ENCODE data around the gene LRRK1.
"Not testable (repeated sequence)": the region's sequence is repeated elsewhere in the genome, so short reads cannot be mapped to it uniquely, and the experiment has no call there.

LRRK1 gene

DNA sequence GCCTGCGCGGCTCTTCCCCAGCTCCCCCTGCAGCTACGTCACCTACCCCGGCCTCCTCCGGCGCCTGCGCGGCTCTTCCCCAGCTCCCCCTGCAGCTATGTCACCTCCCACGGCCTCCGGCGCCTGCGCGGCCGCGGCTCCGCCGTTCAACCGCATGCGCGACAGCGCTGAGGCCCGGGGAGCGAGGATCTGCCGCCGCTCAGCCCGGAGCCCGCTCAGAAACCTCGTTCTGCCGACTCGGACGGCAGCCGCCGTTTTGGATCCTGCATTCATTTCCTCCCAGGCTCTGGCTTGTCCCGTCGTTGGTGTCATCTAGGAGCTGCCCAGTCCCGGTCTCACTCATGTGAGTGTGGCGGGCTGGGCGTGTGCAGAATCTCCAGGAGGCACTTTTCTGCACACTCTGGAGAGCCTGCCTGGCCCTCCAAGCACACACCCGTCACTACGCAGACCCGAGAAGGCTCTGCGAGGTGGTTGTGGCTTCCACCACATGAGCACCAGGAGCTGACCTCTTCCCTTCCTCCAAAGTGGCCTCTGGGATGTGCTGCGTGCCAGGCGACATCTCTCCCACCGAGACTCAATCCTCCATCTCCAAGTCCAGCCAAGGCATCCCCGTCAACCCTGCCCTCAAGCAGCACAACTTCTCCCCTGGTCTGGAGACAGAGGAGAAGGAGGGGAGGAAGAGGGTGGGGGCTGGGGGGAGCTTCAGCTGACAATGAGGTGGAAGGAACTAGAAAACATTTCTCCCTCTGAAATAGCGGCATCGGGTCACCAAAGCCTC lies 167.4 kb downstream of the LRRK1 start:
- DNase-seq, result no peak

DNA sequence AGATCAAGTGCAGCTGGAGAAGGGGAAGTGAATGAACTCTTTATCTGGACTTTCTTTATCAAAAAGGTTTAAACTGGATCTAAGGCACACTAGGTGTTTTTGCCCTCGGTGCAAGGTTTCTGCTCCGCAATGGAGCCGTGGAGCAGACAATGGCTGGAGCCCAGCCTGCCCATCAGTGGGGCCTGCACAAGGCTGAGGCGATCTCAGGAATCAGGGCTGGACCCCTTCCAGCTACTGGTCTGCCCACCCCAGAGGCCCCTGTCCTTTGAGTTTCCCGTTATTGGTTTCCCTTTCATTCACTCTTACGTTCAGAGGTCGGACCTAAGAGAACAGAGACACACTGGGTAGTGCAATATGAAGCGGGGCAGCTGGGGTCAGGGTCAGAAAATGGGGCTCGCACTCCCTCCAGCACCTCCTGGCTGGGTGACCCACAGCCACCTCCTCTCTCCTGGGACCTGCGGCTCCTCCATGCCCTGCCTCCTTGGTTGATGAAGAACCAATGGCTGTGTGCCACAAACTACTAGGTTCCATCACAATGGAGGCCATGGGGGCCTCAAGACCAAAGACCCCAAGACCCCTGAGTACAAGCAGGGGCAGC lies 168.1 kb downstream of the LRRK1 start:
- no peak for DNase-seq

DNA sequence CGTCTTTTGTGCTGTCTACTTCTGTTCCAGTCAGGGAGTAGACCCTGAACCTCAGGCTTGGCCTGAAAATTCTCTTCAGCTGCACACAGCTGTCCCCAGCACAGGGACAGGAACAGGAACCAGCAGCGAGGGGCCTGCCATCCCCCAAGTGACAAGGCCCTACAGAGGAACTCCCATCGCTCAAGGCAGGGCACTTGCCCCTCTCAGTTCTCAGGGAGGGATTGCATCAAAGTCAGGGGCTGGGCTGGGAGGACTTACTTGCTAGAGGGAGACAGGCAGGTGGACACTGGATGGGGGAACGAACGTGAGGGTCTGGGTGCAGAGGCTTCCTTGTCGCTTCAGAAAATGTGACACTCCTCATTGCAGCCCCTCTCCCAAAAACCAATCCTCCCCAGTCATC lies 169.1 kb downstream of the LRRK1 start:
- DNase-seq, result no peak

DNA sequence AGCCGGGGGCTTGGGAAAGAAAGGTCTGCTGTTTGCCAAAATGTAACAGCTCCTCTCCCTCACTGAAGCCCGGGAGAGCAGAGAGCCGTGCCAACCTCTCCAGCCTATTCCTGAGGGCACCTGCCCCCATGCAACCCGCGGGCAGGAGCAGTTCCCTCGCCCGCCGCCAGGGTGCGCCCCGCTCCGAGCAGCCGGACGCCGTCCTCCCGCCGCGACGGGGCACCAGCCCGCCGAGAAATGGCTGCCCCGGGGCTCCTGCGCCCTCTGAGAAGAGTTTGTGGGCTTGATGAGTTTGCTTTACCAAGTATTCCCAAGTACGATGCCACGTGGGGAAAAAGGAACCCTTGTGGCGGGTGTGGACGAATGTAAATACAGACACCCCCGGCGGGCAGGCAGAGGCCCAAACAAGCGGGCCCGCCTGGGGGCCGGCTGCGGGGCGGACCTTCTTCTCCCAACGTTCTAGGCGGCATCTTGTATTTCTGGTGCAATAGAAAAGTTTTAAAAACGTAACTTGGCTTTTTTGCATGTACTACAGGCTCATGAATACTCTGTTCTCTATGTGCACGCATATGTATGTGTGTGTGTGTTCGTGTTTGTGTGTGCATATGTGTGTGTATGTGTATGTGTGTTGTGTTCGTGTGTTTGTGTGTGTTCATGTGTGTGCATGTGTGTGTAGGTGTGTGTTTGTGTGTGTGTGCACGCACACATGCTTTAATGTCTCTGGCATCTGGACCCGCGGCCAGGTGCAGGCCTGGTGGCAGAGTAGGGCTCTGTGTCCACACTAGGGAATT lies 169.8 kb downstream of the LRRK1 start:
- DNase-seq, result peak; percentile 71 to 75

DNA sequence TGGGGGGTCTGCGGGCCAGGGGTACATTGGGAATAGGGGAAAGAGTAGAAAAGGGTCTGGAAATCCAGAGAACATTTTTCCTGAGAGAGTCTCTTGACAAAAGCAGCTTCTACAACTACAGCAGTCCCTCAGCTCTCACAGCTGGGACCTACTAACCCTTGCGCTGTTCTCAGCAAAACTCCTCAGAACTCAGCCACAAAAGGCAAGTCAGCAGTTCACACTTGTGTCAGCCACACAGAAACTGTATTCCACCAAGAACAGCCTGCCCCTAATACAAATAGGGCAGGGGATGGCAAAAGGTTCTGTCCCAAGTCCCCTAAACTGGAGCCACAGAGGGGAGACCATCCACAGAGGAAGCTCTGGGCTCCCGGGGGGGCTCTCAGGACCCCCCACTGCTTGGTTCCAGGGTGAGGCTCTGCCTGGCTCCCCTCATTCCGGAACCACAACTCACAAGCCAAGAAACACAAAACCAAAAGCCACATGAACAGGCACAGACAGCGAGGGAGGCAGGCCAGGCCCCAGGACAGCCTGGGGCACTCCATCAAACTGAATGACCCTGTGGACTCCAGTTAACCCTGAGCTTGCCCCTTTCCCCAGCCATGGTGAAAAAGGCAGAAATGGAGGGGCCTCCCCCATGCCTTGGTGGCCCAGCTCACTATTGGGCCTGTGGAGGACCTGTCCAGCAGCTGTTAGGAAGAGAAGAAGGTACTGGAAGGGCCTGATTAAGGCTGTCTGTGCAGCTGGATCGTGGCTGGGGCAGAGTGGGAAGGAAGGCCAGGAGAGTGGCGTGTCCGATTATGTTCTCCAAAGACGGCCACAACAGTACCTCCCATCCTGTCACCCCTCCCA lies 170.6 kb downstream of the LRRK1 start:
- no peak for DNase-seq

DNA sequence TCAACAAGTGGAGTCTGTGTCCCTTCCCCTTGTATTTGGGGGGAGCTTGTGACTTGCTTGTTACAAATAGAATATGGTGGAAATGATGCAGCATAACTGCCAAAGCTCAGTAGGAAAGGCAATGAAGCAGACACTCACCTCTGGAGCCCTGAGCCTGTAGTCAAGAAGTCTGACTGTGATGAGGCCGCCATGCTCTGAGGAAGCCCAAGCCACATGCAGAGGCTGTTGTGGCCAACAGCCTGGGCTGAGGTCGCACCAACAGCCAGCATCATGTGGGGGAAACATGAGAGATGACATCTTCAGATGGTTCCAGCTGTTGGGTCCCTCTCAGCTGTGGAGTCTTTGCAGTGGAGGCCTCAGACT lies 171.3 kb downstream of the LRRK1 start:
- DNase-seq, result no peak

DNA sequence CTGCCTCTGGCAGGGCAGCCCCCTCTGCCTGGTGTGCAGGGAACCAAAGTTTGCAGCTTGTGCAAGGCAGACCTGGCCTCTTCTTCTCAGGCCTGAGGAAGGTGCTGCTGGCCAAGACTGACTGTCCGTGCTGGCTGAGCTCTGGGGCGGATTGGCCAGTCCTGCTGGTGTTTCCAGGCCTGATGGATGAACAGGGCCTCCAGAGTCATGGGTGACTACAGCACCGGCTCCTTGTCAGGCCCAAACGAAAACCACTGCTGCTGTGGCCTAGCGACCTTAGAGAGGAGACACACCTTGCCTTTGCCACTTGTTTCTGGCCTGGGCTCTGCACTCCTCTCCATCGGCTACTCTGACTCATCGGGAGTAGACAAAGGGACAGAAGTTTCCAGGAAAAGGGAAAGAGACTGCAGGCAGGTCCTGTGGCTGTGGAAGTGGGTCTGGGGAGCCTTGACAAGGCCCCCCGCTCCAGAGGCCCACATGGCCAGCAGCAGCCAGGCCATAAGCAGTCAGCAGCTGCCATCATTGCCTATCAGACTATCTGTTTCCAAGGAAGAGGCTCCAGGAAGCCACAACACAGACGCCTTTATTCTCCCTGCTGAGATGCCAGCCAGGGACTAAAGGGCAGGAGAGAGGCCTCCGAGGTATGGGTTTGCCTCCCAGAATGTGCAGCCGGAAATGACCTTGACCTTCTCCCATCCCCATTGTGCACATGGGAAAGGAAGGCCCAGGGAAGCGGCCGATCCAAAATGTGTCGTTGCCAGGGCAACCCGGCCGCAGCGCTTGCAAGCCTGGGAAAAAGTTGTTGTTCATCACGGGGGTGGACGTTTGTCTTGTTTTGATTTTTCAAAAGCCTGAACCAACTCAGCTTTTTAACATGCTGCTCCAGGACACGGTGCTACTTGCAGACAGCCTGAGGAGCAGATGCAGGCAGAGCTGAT lies 172.2 kb downstream of the LRRK1 start:
- no peak for DNase-seq

DNA sequence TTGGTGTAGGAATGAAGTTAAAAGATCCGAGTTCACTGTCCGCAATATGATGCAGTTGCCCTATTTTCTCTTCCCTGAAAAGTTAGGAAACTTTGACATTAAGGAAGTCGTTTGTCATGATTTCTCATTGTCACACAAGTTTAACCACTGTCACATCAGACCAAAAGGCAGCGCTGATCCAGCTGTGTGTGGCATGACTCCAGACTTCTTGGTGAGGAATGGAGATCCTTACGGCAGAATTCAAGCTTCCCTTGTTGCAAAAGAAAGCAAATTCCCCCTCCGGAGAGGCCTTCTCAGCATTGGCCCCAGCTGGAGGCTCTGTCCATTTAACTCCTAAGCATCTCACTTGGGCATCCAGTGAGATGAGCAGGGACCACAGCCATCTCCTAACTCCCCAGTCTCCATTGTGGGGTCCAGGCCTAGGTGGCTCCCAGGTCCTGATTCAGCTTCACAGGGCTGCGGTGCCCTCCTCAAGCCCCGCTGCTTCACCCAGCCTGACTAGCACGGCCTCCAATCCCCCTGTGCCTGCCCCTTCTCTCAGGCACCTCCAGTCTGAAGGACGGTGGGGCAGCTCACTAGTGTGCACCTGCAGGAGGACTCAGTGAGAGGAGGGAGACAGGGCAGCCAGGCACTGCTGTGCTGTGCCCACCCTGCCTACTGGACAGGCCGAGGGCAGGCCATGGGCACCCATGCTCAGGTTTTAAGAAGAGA lies 173.2 kb downstream of the LRRK1 start:
- DNase-seq, result no peak

DNA sequence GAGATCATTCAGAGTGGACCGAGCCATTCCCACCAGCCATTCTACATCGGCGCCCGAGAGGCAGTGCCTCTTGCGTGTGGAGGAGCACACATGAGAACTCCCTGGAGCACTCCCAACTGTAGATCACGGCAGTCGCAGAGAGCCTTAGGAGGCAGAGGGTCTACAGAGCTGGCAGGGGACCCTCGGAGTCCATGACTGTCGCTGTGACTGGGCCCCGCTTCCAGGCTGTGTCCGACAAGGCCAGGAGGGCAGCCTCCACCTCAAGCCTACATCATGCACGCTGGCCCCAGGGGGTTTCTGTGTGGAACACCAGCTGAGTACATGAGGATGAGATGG lies 173.7 kb downstream of the LRRK1 start:
- DNase-seq, result no peak

DNA sequence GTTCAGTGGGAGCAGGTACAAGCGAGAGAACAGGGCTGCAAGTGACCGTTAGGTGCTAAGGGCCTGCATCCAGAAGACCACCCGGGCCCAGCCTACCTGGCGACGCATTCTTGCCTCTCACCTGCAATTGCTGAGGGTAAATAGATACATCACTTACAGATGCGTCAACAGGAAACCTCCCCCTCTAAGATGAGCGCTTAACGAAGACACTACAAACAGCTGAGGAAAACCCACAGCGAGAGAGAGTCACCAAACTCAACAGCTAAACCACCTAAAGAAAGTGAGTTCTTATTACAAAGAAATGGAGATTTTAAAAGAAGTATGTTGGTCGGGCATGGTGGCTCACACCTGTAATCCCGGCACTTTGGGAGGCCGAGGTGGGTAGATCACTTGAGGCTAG lies 174.8 kb downstream of the LRRK1 start:
- DNase-seq, result no peak

DNA sequence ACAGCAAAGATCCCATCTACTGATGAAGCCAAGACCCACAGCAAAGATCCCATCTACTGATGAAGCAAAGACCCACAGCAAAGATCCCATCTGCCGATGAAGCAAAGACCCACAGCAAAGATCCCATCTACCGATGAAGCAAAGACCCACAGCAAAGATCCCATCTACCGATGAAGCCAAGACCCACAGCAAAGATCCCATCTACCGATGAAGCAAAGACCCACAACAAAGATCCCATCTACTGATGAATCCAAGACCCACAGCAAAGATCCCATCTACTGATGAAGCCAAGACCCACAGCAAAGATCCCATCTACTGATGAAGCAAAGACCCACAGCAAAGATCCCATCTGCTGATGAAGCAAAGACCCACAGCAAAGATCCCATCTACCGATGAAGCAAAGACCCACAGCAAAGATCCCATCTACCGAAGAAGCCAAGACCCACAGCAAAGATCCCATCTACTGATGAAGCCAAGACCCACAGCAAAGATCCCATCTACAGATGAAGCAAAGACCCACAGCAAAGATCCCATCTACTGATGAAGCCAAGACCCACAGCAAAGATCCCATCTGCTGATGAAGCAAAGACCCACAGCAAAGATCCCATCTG lies 176.7 kb downstream of the LRRK1 start:
- DNase-seq, result not testable (repeated sequence)

DNA sequence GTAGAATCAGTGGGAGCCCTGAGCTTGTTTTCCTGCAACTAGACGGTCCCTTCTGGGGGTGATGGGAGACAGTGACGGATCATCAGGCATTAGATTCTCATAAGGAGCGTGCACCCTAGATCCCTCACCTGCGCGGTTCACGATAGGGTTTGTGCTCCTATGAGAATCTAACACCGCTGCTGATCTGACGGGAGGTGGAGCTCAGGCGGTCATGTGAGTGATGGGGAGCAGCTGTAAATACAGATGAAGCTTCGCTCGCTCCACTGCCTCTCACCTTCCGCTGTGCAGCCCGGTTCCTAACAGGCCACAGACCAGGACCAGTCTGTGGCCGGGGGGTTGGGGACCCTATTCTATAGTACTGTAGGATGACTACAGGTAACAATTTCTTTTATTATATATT lies 178.0 kb downstream of the LRRK1 start:
- DNase-seq, result no peak

DNA sequence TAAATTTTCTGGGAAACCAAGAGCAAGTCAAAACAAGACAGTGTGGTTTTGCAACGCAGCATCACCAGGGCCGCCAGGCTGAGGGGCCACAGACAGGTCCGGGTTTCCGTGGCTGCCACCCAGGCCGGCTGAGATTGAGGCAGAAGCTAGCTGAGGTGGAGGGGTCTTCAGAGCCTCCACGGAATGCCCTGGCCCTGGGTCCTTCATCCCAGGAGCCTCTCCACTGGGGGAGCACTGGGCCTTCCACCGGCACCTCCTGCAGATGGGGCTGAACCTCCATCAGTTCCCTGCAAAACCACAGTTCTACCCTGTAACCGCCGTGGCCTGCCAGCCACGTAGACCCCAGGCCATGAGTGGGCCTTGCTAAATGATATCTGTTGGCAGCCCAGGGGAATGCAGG lies 180.0 kb downstream of the LRRK1 start:
- peak in 1 of 2 donors; percentile 10 for DNase-seq

DNA sequence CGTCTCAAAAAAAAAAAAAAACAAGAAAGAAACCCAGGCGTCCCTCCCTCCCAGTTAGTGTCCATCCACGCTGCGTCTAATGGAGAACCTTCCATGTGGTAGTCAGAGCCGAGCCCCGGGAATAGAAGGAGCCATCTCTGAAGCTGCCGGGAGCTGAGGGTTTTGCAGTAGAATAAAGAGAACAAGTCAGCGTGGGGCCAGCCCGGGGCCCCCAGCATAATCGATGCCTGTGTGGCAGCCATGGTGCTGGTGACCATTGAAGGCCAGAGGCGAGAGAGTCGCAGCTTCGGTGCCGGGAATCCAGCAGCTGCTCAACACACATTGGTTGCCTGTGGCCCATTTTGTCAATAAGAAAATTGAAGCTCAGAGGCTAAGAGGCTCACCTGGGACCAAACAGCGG lies 181.0 kb downstream of the LRRK1 start:
- DNase-seq, result no peak

DNA sequence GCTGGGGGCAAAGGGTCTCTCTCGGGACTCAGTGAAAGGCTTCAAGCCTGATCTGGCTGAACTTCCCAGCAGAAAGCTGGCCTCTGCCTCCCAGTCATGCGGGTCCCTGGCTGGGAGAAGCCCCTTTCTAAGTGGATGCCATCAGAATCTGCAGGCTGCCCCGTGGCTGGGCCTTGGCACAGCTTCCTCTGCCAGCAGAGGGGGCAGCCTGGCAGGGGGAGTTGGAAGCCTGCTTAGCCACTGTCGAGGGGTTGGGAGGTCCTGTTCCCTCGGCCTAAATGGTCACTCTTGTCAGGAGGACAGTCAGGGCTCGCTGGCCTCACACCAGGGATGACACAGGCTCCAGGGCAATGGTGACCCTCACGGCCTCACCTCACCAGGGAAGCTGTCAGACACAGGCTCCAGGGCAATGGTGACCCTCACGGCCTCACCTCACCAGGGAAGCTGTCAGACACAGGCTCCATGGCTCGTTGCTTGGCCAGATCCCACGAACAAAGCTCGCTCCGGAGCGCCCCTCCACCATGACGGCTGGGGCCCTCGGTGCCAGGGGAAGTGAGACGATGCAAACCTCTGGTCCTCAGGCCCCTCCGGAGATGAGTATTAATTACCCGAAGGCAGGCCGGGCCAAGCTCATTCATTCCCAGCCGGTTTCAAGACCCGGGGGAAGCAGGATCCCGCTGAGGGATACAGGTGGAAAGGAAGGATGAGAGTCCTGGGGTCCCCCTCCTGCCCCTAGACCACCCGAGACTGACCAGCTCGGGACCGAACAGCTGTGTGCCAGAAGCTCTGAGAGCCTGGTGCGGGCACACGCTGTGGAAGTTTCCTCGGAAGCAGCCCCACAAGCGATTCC lies 181.7 kb downstream of the LRRK1 start:
- DNase-seq, result no peak

DNA sequence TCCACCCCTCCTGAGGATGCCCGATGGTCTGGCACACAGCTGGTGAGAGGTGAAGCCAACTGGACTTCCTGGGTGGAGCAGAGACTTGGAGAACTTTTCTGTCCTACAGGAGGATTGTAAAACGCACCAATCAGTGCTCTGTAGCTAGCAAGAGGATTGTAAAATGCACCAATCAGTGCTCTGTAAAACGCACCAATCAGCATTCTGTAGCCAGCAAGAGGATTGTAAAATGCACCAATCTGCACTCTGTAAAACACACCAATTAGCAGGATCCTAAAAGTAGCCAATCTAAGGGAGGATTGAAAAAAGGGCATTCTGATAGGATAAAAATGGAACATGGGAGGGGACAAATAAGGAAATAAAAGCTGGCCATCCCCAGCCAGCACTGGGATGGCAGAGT lies 182.5 kb downstream of the LRRK1 start:
- no peak for DNase-seq

DNA sequence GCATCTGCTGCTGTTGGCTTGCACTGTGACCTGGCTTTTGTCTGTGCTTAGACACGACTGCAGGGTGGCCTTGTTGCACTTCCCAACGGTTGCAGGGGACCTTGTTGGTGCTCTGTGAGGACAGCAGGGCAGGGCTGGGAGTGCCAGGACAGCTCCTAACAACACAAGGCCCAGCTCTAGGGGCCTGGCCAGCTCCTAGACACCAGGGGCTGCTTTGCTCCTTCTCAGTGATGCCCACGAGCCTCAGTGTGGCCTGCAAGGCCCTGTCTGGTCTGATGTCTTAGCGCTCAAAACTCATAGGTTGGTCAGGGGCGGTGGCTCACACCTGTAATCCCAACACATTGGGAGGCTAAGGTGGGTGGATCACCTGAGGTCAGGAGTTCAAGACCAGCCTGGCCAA lies 183.6 kb downstream of the LRRK1 start:
- DNase-seq, result no peak

DNA sequence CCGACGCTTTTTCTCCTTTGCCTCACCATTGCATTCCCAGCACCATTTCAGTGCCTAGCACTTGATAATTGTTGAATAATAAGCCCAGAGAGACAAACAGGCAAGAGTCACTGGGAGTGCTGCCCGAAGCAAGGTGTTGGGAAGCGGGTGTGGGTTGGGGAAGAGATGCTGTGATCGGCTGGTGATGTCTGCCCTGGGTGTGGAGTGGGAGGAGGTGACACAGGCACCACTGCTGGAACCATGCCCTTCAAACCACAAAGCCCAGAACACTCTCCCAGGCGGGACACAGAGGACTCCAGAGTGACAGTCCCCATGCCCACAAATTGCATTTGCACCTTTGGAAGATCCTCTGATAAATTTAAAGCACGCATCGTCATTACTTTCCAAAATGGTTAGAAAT lies 184.4 kb downstream of the LRRK1 start:
- DNase-seq, result no peak

DNA sequence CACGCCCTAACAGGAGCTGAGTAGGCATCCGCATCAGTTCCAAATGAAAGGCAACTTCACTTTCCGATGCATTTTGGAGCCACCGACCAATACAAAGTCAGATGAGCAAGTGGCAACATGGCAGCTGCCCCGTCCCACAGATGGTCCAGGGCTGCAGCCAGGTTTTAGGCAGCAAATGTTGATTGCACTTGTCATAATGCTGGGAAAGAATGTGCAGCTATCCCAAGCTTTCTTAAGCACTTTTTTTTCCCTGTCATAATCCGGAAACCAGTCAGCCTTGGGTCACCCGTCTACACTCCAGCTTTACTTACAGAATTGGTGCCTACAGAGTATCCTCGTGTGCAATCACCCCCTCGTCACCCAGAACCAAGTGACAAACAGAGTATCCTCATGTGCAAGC lies 185.0 kb downstream of the LRRK1 start:
- DNase-seq, result no peak
